C4-2B (cell line): ENCODE measurements around the gene ADCY6.

ENCODE experiments used
- H3K27ac ChIP-seq: fragments of 450-650 bp; 2 replicates; pipeline ENCODE4 v1.5.1; 2017
- ZFX ChIP-seq: fragments of 450-650 bp; IDR thresholded peaks from 2 replicates; pipeline ENCODE4 v1.6.1; 2017
- TF ChIP-seq, protein P1 (sequence below): fragments of 450-650 bp; conservative IDR thresholded peaks from 2 replicates; pipeline ENCODE4 v1.5.1; 2017; ENCODE audit warnings: mild to moderate bottlenecking

The ADCY6 gene

GRCh38 chr12:48822139-48822538, 33.2 kb upstream of the ADCY6 start:
- TF ChIP-seq, protein P1, sequence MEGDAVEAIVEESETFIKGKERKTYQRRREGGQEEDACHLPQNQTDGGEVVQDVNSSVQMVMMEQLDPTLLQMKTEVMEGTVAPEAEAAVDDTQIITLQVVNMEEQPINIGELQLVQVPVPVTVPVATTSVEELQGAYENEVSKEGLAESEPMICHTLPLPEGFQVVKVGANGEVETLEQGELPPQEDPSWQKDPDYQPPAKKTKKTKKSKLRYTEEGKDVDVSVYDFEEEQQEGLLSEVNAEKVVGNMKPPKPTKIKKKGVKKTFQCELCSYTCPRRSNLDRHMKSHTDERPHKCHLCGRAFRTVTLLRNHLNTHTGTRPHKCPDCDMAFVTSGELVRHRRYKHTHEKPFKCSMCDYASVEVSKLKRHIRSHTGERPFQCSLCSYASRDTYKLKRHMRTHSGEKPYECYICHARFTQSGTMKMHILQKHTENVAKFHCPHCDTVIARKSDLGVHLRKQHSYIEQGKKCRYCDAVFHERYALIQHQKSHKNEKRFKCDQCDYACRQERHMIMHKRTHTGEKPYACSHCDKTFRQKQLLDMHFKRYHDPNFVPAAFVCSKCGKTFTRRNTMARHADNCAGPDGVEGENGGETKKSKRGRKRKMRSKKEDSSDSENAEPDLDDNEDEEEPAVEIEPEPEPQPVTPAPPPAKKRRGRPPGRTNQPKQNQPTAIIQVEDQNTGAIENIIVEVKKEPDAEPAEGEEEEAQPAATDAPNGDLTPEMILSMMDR, result no peak
- no peak for TF ChIP-seq ZFX
- H3K27ac ChIP-seq, result no peak overlapping the region

- H3K27ac ChIP-seq, result no peak overlapping the region
These were observed 31.3 kb upstream of the ADCY6 start for GRCh38 chr12:48819986-48820725.

DNA sequence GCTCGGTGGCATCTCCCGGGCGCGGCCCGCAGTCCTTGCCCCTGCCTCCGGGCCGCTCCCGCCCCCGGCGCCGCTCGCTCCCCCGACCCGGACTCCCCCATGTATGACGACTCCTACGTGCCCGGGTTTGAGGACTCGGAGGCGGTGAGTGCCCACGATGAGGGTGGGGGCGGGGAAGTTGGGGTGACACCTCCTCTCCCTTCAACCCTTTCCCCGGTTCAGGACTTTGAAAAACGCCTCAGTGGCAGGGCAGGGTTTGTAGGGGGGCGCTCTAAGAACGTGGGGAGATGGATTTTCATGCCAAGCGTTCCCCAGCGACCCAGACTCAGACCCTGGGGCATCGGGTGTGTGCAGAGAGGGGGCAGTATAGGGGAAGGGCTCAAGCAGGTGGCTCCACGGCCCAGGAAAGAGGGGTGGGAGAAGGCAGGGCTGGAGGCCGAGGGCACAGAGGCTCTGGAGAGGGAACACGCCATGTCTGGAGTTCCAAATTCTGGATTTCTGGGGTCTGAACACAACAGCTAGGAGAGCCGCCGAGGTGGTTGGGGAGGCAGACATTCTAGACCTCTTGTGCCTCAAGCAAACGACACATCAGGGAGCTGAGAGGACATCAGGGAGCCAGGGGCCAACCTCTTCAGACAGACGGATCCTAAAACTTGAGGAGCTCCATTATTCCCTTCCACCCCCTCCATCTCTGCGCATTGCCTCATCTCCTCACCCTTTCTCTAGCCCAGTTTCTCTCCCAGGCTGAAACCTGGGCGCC, 30.1 kb upstream of the ADCY6 start:
- H3K27ac ChIP-seq, result peak overlapping the region; percentile 43; the same call in 1 of the 2 replicates
- TF ChIP-seq, protein P1, result no peak
- no peak for TF ChIP-seq ZFX

More at GRCh38 chr12:48819986-48820725, 31.3 kb upstream of the ADCY6 start:
- TF ChIP-seq, protein P1, result no peak
- TF ChIP-seq ZFX, result no peak

GRCh38 chr12:48817873-48818830, 29.3 kb upstream of the ADCY6 start, which contains the start of gene CACNB3:
CACNB3 (plus strand) TSS chr12:48818496; CDS start chr12:48818930, 434 bp downstream.
- peak within 1 kb of the TSS; percentile 43 for H3K27ac ChIP-seq
- TF ChIP-seq, protein P1, result no peak
- no peak for TF ChIP-seq ZFX

DNA sequence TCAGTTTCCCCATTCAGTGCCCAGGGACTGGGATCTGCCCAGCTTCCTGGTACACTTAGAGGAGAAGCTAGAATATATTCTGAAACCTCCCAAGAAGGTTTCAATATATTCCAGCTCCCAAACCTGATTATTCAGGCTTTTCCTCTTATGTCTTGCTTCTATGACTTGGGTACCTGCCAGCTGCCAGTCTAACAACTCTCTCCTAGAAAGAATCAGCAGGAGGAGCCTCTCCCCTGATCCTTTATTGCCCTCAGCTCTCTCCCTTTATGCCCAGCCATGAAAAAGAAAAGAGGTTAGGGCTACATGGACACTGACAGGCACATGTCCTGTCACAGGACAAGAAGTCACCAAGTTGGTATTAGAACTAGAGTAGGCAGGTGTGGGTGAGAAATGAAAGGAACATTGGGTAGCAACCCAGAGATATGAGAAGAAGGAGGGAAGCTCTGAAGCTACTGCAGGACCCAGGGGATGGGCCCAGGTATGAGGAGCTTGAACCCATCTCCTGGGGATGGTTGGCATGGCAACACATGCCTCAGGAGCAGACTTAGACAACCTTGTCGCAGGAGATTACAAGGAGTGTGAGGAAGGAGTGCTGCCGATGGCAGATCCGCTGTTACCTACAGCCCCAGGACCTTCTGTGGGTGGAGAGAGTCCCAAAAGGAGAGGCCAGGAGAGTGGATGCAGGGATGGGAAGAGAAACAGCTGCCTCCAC, 27.4 kb upstream of the ADCY6 start:
- TF ChIP-seq, protein P1, result no peak
- TF ChIP-seq ZFX, result no peak
- peak overlapping the region; percentile 95 for H3K27ac ChIP-seq
